ENCODE measurements around the gene OR6N2. TPM values are rescaled to one million over a fixed set of nuclear protein-coding genes. Genes with fewer than 3 reads are reported as not detected.
A peak's percentile ranks its signal among the peaks of the same experiment; 100 is the strongest.

OR6N2 gene
- total and polyA plus RNA-seq, 9 of the 15 experiments (the other 6 are each of a cell fraction or from before 2014, with no cell fraction given) = not detected

GRCh38 chr1:158819461-158820443 is 38.7 kb upstream of the OR6N2 start (continued):
- TF ChIP-seq REST (IDR thresholded peaks at IDR 0.05; ENCODE audit: borderline replicate concordance) (peak; percentile 31; the same call in 1 of the 2 replicates), REST (CRISPR knock-in tag; IDR thresholded peaks at IDR 0.05; ENCODE audit: low read depth) (no peak), CHD4 (IDR thresholded peaks at IDR 0.05; ENCODE audit: insufficient read depth, insufficient replicate concordance, low read depth, low read length, poor library complexity, severe bottlenecking) (no peak), L3MBTL2 (IDR thresholded peaks at IDR 0.05) (peak; percentile 22; the same call in 1 of the 2 replicates), GATAD2A (IDR thresholded peaks at IDR 0.05) (0 out of 2 replicates have a peak, but pooled peaks have one; percentile 60), ZKSCAN8 (CRISPR knock-in tag; IDR thresholded peaks at IDR 0.05) (0 out of 2 replicates have a peak, but pooled peaks have one; percentile 7), TOE1 (IDR thresholded peaks at IDR 0.05; ENCODE audit: borderline replicate concordance) (no peak), TOE1 (CRISPR knock-in tag; IDR thresholded peaks at IDR 0.05; ENCODE audit: borderline replicate concordance, low read depth) (no peak), PHB2 (IDR thresholded peaks at IDR 0.05; ENCODE audit: low read depth) (no peak), TAL1 (IDR thresholded peaks at IDR 0.05) (peak; percentile 91), SRSF1 (IDR thresholded peaks at IDR 0.05; ENCODE audit: low read depth, low read length) (no peak), ZFP36 (IDR thresholded peaks at IDR 0.05; ENCODE audit: low read depth, low read length, partially characterized antibody) (peak; percentile 63), MTA2 (IDR thresholded peaks at IDR 0.05; ENCODE audit: low read depth) (peak; percentile 87), TAF7 (tag; IDR thresholded peaks at IDR 0.05) (no peak), CXXC5 (CRISPR knock-in tag; IDR thresholded peaks at IDR 0.05) (0 out of 2 replicates have a peak, but pooled peaks have one; percentile 40)

Data from K562 (cell line).